CD4-positive, alpha-beta T cell (primary cell): ENCODE data around the gene CLEC9A. TPM values are rescaled to one million over a fixed set of nuclear protein-coding genes. Genes with fewer than 3 reads are reported as not detected.

Experiments used
- ATAC-seq: fragments of 200-7000 bp; cut with Tn5 transposase; one replicate; pipeline ENCODE4 v1.10.0; 2022; ENCODE audit warnings: mild to moderate bottlenecking; ENCODE audit not compliant: poor library complexity
- CTCF ChIA-PET: fragments of 350-600 bp; sonication (Branson Sonifier 250); formaldehyde crosslinking; loops from one replicate; lab custom pipeline; 2021; ENCODE audit warnings: antibody characterized with exemption, inconsistent platforms; lab: Charles Lee
- POLR2A ChIA-PET: fragments of 350-600 bp; sonication (Branson Sonifier 250); formaldehyde crosslinking; loops from one replicate; lab custom pipeline; 2021; ENCODE audit warnings: antibody characterized with exemption, inconsistent platforms; lab: Charles Lee
- DNase-seq, 14 experiments: peaks; one replicate each; pipeline ENCODE4 v3.0.0-alpha.2; 2013 to 2020; ENCODE audit warnings: mixed read lengths in 2 of 14
- H3K27ac ChIP-seq, 2 donors: one replicate each; pipeline versions ENCODE4 v1.5.1 to v1.7.0; 2013; ENCODE audit warnings: low read length in 2 of 2, low read depth in 1 of 2, mild to moderate bottlenecking in 1 of 2
- H3K27me3 ChIP-seq, 2 experiments: 1 replicate in 1 of 2; 2 replicates in 1 of 2; pipeline versions ENCODE4 v1.6.1 to v1.7.0; 2013; ENCODE audit warnings: low read length in 2 of 2, control low read depth in 1 of 2, mild to moderate bottlenecking in 1 of 2, moderate library complexity in 1 of 2; ENCODE audit not compliant: insufficient read depth in 2 of 2, control insufficient read depth in 1 of 2
- H3K36me3 ChIP-seq: one replicate; pipeline ENCODE4 v1.6.1; 2013; ENCODE audit warnings: low read length, control low read depth; ENCODE audit not compliant: insufficient read depth
- H3K4me1 ChIP-seq: one replicate; pipeline ENCODE4 v1.6.1; 2013; ENCODE audit warnings: low read length, control low read depth; ENCODE audit not compliant: insufficient read depth
- H3K4me3 ChIP-seq: one replicate; pipeline ENCODE4 v1.5.1; 2013; ENCODE audit warnings: mild to moderate bottlenecking, low read length, moderate library complexity
- H3K9me3 ChIP-seq, 2 experiments: 1 replicate in 1 of 2; 2 replicates in 1 of 2; pipeline versions ENCODE4 v1.6.1 to v1.7.0; 2013; ENCODE audit warnings: low read length in 2 of 2, mild to moderate bottlenecking in 2 of 2, control low read depth in 1 of 2, moderate library complexity in 1 of 2; ENCODE audit not compliant: control insufficient read depth in 1 of 2, insufficient read depth in 1 of 2
- H3K27ac Mint-ChIP-seq: one replicate; pipeline ENCODE4 v1.8.0; 2020; ENCODE audit warnings: mixed read lengths
- H3K27me3 Mint-ChIP-seq: one replicate; pipeline ENCODE4 v1.8.0; 2021; ENCODE audit warnings: mixed read lengths
- H3K36me3 Mint-ChIP-seq: one replicate; pipeline ENCODE4 v1.8.0; 2021; ENCODE audit warnings: low read depth, mixed read lengths
- H3K4me1 Mint-ChIP-seq: one replicate; pipeline ENCODE4 v1.8.0; 2021; ENCODE audit warnings: low read depth, mixed read lengths
- H3K4me3 Mint-ChIP-seq: one replicate; pipeline ENCODE4 v1.8.0; 2020; ENCODE audit warnings: mild to moderate bottlenecking, mixed read lengths
- H3K9me3 Mint-ChIP-seq: one replicate; pipeline ENCODE4 v1.8.0; 2020; ENCODE audit warnings: mixed read lengths
- CTCF ChIP-seq: fragments of 200-600 bp; IDR thresholded peaks from one replicate; pipeline ENCODE4 v1.8.0; 2022; ENCODE audit warnings: antibody characterized with exemption, mild to moderate bottlenecking
- intact Hi-C, 2 experiments: fragments of 100-400 bp; cut with DNase I in 1 of 2; cut with micrococcal nuclease in 1 of 2; formaldehyde crosslinking; loops; one replicate each; pipeline versions ENCODE4 v1.15.1 to v1.9.0; 2023 to 2025; cut with DNase I, micrococcal nuclease
- polyA plus RNA-seq, 2 donors: library from polyadenylated mRNA; unstranded; fragments of 120-200 nt; gene quantifications; one replicate each; pipeline ENCODE4 v1.2.1, GENCODE V29; 2013
- total RNA-seq, 174 experiments: library from RNA in 2 of 174; stranded (reverse) in 2 of 174; gene quantifications; one replicate each; pipeline ENCODE4 v1.2.3 and lab custom pipeline; 2021 to 2026

The CLEC9A gene
- total RNA-seq (under 1 TPM; 0.55 to 0.98 TPM), total RNA-seq (lab: John Stamatoyannopoulos, UW) (0 to 3.3 (median 0.08) reads per million in 172 experiments)
- 0.86 TPM for polyA plus RNA-seq (2013, experiment 1 of 2)
- 0.82 TPM for polyA plus RNA-seq (2013, experiment 2 of 2)

- Histone ChIP-seq H3K4me1 (no peaks in the 10 kb centered on the region), H3K27ac (no peak within 1 kb of the TSS), H3K9me3 (peaks cover 0 to 3% of the 10 kb centered on the region in 2 experiments), H3K4me3 (no peak within 1 kb of the TSS), H3K27me3 (peaks cover 0 to 3% of the 10 kb centered on the region in 2 experiments), H3K36me3 (no peaks in the 10 kb centered on the region)
- ATAC-seq (no peak), DNase-seq (no peak)
- Mint-ChIP-seq H3K4me3 (no peak within 1 kb of the TSS), H3K4me1 (no peaks in the 10 kb centered on the region), H3K36me3 (no peaks in the 10 kb centered on the region), H3K9me3 (no peaks in the 10 kb centered on the region), H3K27ac (no peak within 1 kb of the TSS), H3K27me3 (no peaks in the 10 kb centered on the region)
- CTCF ChIA-PET: no interaction called here
- POLR2A ChIA-PET: no interaction called here
- intact Hi-C loops: no loop called here
- no peak for TF ChIP-seq CTCF
Observed at GRCh38 chr12:10030446-10030845, at the start of gene CLEC9A. Gene CLEC9A (plus strand): TSS chr12:10030682. CDS start chr12:10052688, 22,006 bp downstream.

- H3K36me3 Mint-ChIP-seq: no peaks in the 10 kb centered on the region
- H3K9me3 Mint-ChIP-seq: no peaks in the 10 kb centered on the region
- H3K27ac Mint-ChIP-seq: no peak overlapping the region
- ATAC-seq (no peak), DNase-seq (no peak)
- CTCF ChIA-PET: no interaction called here
- Histone ChIP-seq H3K27me3 (no peaks in the 10 kb centered on the region), H3K36me3 (no peaks in the 10 kb centered on the region), H3K27ac (no peak overlapping the region), H3K4me3 (no peak overlapping the region), H3K4me1 (no peaks in the 10 kb centered on the region), H3K9me3 (no peaks in the 10 kb centered on the region)
- no peaks in the 10 kb centered on the region for H3K4me1 Mint-ChIP-seq
- intact Hi-C loops: no loop called here
- peaks cover 14% of the 10 kb centered on the region for H3K27me3 Mint-ChIP-seq
- TF ChIP-seq CTCF: no peak
- POLR2A ChIA-PET: no interaction called here
- no peak overlapping the region for H3K4me3 Mint-ChIP-seq
Observed at GRCh38 chr12:9991876-9992275, 38.6 kb upstream of the CLEC9A start.

GRCh38 chr12:9992296-9992695 is 38.2 kb upstream of the CLEC9A start:
- no peaks in the 10 kb centered on the region for H3K4me1 ChIP-seq
- H3K9me3 ChIP-seq: no peaks in the 10 kb centered on the region
- Mint-ChIP-seq H3K4me3 (no peak overlapping the region), H3K4me1 (no peaks in the 10 kb centered on the region), H3K27ac (no peak overlapping the region), H3K9me3 (no peaks in the 10 kb centered on the region), H3K27me3 (peaks cover 14% of the 10 kb centered on the region), H3K36me3 (no peaks in the 10 kb centered on the region)
- no peaks in the 10 kb centered on the region for H3K27me3 ChIP-seq
- CTCF ChIA-PET: no interaction called here
- no peak for TF ChIP-seq CTCF
- no peaks in the 10 kb centered on the region for H3K36me3 ChIP-seq
- intact Hi-C loops: no loop called here
- POLR2A ChIA-PET: no interaction called here
- no peak for ATAC-seq
- no peak overlapping the region for H3K27ac ChIP-seq
- H3K4me3 ChIP-seq: no peak overlapping the region
- DNase-seq: no peak
